Measurements from ENCODE around the gene KLHL6.
"Not testable (repeated sequence)": the region's sequence is repeated elsewhere in the genome, so short reads cannot be mapped to it uniquely, and the experiment has no call there.

Gene KLHL6

GRCh38 chr3:183524476-183524875 lies 31.0 kb downstream of the KLHL6 start:
- no peak for TF ChIP-seq CTCF (conservative IDR thresholded peaks at IDR 0.05; ENCODE audit: low read depth, low read length)
- H3K4me3 ChIP-seq (ENCODE audit: low read length), result no peak overlapping the region
- DNase-seq (ENCODE audit: low read depth), result no peak

GRCh38 chr3:183520741-183521556 lies 34.6 kb downstream of the KLHL6 start:
- H3K4me3 ChIP-seq (ENCODE audit: low read length); DNase-seq (ENCODE audit: low read depth): not testable (repeated sequence)

- not testable (repeated sequence) for H3K4me3 ChIP-seq (ENCODE audit: low read length); DNase-seq (ENCODE audit: low read depth)
Observed at GRCh38 chr3:183520295-183520694, 35.2 kb downstream of the KLHL6 start.

- DNase-seq (ENCODE audit: low read depth), result no peak
- no peak for TF ChIP-seq CTCF (conservative IDR thresholded peaks at IDR 0.05; ENCODE audit: low read depth, low read length)
- no peak overlapping the region for H3K4me3 ChIP-seq (ENCODE audit: low read length)
Observed at GRCh38 chr3:183519891-183520290, 35.6 kb downstream of the KLHL6 start.

GRCh38 chr3:183518491-183519251 lies 36.8 kb downstream of the KLHL6 start:
- DNase-seq (ENCODE audit: low read depth), result no peak
- TF ChIP-seq CTCF (conservative IDR thresholded peaks at IDR 0.05; ENCODE audit: low read depth, low read length), result no peak
- H3K4me3 ChIP-seq (ENCODE audit: low read length), result no peak overlapping the region

- no peak for TF ChIP-seq CTCF (conservative IDR thresholded peaks at IDR 0.05; ENCODE audit: low read depth, low read length)
Observed at GRCh38 chr3:183517607-183518006, 37.9 kb downstream of the KLHL6 start.

GRCh38 chr3:183515968-183516851 lies 39.3 kb downstream of the KLHL6 start:
- H3K4me3 ChIP-seq (ENCODE audit: low read length), result no peak overlapping the region
- no peak for TF ChIP-seq CTCF (conservative IDR thresholded peaks at IDR 0.05; ENCODE audit: low read depth, low read length)
- DNase-seq (ENCODE audit: low read depth), result no peak

More at GRCh38 chr3:183517607-183518006, 37.9 kb downstream of the KLHL6 start:
- no peak for DNase-seq (ENCODE audit: low read depth)
- H3K4me3 ChIP-seq (ENCODE audit: low read length), result no peak overlapping the region
